Uterus (tissue), 4 donors: ENCODE data around the gene KRT1. TPM values are rescaled to one million over a fixed set of nuclear protein-coding genes. Genes with fewer than 3 reads are reported as not detected.

Experiments
- DNase-seq, 2 donors: peaks; one replicate each; pipeline ENCODE4 v3.0.0-alpha.2; 2019 to 2020
- H3K27ac ChIP-seq, 2 donors: fragments of 200-600 bp; sonication (generic); 1 replicate in 1 of 2; 2 replicates in 1 of 2; pipeline ENCODE4 v1.5.1; 2016 to 2018
- H3K27me3 ChIP-seq, 2 donors: fragments of 200-600 bp; sonication (generic); one replicate each; pipeline ENCODE4 v1.5.1; 2018 to 2019; ENCODE audit warnings: control low read depth in 1 of 2
- H3K36me3 ChIP-seq, 2 donors: fragments of 200-600 bp; sonication (generic); one replicate each; pipeline ENCODE4 v1.5.1; 2019; ENCODE audit warnings: control low read depth in 1 of 2
- H3K4me1 ChIP-seq, 2 donors: fragments of 200-600 bp; sonication (generic); one replicate each; pipeline ENCODE4 v1.5.1; 2018 to 2019; ENCODE audit warnings: control low read depth in 1 of 2
- H3K4me3 ChIP-seq, 2 donors: fragments of 200-600 bp; sonication (generic); 1 replicate in 1 of 2; 2 replicates in 1 of 2; pipeline ENCODE4 v1.5.1; 2018 to 2019; ENCODE audit warnings: mild to moderate bottlenecking in 1 of 2
- H3K9me3 ChIP-seq, 2 donors: fragments of 200-600 bp; sonication (generic); one replicate each; pipeline ENCODE4 v1.5.1; 2019; ENCODE audit warnings: control low read depth in 1 of 2
- POLR2A ChIP-seq, 2 donors: fragments of 450-650 bp; IDR thresholded peaks; one replicate each; pipeline ENCODE4 v1.6.1; 2016; ENCODE audit warnings: antibody characterized with exemption in 2 of 2, mild to moderate bottlenecking in 1 of 2, moderate library complexity in 1 of 2
- intact Hi-C: fragments of 100-400 bp; cut with DNase I; formaldehyde crosslinking; loops from one replicate; pipeline ENCODE4 v1.15.1; 2023; ENCODE audit warnings: low total_unique reads
- total RNA-seq, 4 donors: library from RNA; depleted of rRNA in 3 of 4; stranded (reverse); fragments of >200 nt in 3 of 4; gene quantifications; one replicate each; pipeline versions ENCODE4 v1.1.0 to v1.2.4, GENCODE V29; 2014 to 2023
- TF ChIP-seq, protein P1 (sequence below), 4 experiments: fragments of 200-600 bp in 2 of 4; fragments of 450-650 bp in 2 of 4; sonication (generic) in 2 of 4; IDR thresholded peaks; one replicate each; pipeline ENCODE4 v1.5.1; 2016 to 2019; ENCODE audit warnings: antibody characterized with exemption in 4 of 4, mild to moderate bottlenecking in 2 of 4, moderate library complexity in 1 of 4
- donor health status: DM: yes; HTN: yes; CAD: no.

KRT1 gene
- total RNA-seq, 4 donors from 2014 or later: 0.88 to 1.5 TPM; not detected in 2

DNA sequence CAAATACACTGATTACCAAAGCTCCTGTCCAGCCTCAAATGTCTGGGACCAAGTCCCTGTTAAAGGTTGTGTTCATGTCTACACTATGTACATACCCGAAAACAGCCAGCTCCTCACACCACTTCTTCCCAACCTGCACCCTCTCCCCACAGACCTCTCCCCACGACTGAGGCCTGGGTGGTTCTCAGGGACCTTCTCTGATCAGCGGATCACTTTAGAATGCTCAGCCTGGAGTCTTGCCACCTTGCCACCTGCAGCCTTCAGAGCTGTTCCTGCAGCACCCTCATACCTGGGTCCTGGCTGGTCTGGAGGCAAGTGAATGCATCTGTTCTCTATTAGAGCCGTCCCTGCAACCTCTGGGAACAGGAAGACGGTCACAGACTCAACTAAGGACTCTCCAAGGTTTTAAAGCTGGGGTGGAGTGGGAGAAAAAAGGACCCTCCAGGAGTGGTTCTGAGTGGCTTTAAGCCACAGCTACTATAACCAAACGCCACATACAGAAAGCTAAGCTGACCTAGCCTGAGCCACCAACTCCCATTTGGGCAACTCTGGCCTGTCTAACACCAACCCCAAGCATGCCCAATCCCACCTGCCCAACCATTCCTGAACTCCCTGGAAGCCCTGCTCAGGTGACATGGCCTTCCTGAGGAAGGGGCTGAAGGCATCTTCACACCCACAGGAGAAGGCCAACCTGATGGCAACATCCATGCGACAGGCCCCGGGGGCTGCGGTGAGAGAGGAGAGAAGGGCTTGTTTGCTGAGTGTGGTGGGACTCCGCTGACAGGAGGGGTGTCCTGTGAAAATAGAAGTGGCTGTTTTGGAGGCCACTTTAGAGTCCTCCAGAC lies 36.8 kb downstream of the KRT1 start:
- H3K4me3 ChIP-seq: no peak overlapping the region
- intact Hi-C loops: no loop called here
- no peak for DNase-seq
- no peaks in the 10 kb centered on the region for H3K27me3 ChIP-seq
- H3K9me3 ChIP-seq: no peaks in the 10 kb centered on the region
- H3K4me1 ChIP-seq: no peaks in the 10 kb centered on the region
- no peak overlapping the region for H3K27ac ChIP-seq
- no peaks in the 10 kb centered on the region for H3K36me3 ChIP-seq
- TF ChIP-seq POLR2A (IDR thresholded peaks at IDR 0.05): no peak

DNA sequence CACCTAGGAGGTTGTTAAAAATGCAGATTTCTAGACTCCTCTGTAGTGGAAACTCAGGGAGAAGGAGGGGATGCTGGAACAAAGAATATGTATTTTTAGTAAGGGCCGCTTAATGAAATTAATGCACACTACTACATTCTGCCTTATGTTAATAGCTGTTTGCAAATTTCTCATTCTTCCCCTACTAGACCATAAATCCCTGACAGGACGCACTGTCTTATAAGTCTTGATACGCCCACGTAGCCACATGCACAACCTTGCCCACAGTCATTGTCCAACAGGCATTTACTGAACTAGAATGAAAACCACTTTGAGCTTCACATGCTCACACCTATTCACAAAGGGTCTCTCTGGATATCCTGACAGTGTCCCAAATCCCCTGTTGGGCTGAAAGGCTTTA lies 38.7 kb downstream of the KRT1 start:
- Histone ChIP-seq H3K27ac (no peak overlapping the region), H3K27me3 (no peaks in the 10 kb centered on the region), H3K4me3 (no peak overlapping the region), H3K36me3 (no peaks in the 10 kb centered on the region), H3K9me3 (no peaks in the 10 kb centered on the region), H3K4me1 (no peaks in the 10 kb centered on the region)
- TF ChIP-seq, protein P1, sequence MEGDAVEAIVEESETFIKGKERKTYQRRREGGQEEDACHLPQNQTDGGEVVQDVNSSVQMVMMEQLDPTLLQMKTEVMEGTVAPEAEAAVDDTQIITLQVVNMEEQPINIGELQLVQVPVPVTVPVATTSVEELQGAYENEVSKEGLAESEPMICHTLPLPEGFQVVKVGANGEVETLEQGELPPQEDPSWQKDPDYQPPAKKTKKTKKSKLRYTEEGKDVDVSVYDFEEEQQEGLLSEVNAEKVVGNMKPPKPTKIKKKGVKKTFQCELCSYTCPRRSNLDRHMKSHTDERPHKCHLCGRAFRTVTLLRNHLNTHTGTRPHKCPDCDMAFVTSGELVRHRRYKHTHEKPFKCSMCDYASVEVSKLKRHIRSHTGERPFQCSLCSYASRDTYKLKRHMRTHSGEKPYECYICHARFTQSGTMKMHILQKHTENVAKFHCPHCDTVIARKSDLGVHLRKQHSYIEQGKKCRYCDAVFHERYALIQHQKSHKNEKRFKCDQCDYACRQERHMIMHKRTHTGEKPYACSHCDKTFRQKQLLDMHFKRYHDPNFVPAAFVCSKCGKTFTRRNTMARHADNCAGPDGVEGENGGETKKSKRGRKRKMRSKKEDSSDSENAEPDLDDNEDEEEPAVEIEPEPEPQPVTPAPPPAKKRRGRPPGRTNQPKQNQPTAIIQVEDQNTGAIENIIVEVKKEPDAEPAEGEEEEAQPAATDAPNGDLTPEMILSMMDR (IDR thresholded peaks at IDR 0.05): no peak
- no peak for TF ChIP-seq POLR2A (IDR thresholded peaks at IDR 0.05)
- DNase-seq: no peak
- intact Hi-C loops: no loop called here

DNA sequence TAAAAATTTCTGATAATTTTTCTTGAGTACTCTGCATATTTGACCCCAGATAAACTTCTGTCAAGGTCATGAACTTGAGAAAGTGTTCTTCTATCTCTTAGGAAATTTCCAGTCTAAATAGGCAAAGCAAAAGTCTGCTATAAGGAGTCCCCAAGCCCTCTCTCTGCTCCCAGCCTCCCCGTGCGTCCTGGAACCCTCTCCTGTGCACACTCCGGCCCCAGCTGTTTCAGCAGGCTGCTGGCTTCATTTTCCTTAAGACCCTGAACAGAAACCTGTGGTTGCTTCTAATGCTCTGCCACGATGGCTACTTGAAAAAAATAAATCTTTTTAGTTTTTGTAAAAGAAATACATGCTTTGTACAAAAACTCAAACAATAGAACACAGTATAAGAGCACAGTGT lies 42.9 kb downstream of the KRT1 start:
- Histone ChIP-seq H3K4me1 (no peaks in the 10 kb centered on the region), H3K4me3 (no peak overlapping the region), H3K36me3 (no peaks in the 10 kb centered on the region), H3K27me3 (no peaks in the 10 kb centered on the region), H3K9me3 (no peaks in the 10 kb centered on the region), H3K27ac (no peak overlapping the region)
- intact Hi-C loops: no loop called here
- DNase-seq: no peak
- TF ChIP-seq, protein P1 (IDR thresholded peaks at IDR 0.05): no peak
- TF ChIP-seq POLR2A (IDR thresholded peaks at IDR 0.05): no peak

DNA sequence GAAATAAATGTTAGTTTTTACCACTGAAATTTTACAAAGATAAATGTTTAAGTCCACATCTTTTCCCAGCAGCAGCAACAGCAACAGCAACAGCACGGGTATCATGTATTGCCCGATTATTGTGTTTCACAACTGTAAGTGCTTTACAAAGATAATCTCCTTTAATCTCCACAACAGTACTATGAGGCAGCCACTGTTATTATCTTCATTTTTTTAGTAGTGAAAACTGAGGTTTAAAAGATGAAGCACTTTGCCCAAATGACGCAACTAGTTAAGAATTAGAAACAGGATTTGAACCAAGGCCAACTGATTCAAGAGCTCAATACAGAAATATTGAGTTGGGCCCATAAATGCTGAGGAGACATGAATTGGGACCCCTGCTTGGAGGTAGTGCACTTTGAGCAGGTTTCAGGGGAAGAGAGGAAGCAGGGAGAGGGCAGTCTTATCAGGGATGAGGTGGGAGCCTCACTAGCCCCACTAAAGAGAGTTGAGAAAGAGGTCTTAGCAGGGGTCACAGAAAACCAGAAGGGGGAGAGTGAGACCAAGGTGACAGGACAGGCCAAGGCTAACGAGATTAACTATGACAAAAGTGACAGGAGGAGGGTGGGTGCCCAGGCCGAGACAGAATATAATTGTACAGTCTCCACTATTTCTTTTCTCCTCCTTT lies 43.5 kb downstream of the KRT1 start:
- TF ChIP-seq, protein P1 (IDR thresholded peaks at IDR 0.05): no peak
- TF ChIP-seq POLR2A (IDR thresholded peaks at IDR 0.05): no peak
- Histone ChIP-seq H3K4me1 (no peaks in the 10 kb centered on the region), H3K27me3 (no peaks in the 10 kb centered on the region), H3K4me3 (no peak overlapping the region), H3K27ac (no peak overlapping the region), H3K9me3 (no peaks in the 10 kb centered on the region), H3K36me3 (no peaks in the 10 kb centered on the region)
- intact Hi-C loops: no loop called here
- no peak for DNase-seq

DNA sequence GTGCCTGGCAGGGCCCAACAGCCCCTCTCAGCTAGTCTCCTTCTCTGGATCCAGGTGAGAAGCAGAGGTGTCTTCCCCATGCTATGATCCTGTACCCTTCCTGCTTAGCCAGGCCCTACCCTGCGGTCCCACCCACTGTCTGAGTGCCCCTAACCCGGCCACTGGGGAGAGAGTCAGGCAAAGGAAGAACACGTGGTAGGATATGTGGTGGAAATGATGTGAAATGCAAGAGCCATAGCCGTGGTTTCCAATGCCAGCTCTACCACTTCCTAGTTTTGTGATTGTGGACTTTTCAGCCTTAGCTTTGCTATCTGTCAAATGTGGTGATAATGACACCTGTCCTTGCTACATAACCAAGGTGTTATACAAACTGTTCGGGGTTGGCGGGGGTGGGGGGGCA lies 44.0 kb downstream of the KRT1 start:
- Histone ChIP-seq H3K9me3 (no peaks in the 10 kb centered on the region), H3K27ac (no peak overlapping the region), H3K36me3 (no peaks in the 10 kb centered on the region), H3K27me3 (no peaks in the 10 kb centered on the region), H3K4me3 (no peak overlapping the region), H3K4me1 (no peaks in the 10 kb centered on the region)
- intact Hi-C loops: no loop called here
- TF ChIP-seq POLR2A (IDR thresholded peaks at IDR 0.05): no peak
- TF ChIP-seq, protein P1 (IDR thresholded peaks at IDR 0.05): no peak
- DNase-seq: no peak
